Keratinocyte (primary cell): ENCODE measurements around the gene PHACTR2.

Experiments
- EZH2 ChIP-seq: IDR thresholded peaks from one replicate; pipeline ENCODE4 v1.6.1; 2012; ENCODE audit warnings: inconsistent platforms, mild to moderate bottlenecking, low read length, moderate library complexity
- TF ChIP-seq, protein P1 (sequence below), 3 experiments: IDR thresholded peaks in 1 of 3; conservative IDR thresholded peaks in 1 of 3; optimal IDR thresholded peaks in 1 of 3; 2 replicates in 2 of 3; 3 replicates in 1 of 3; pipeline versions ENCODE3 to v1.5.1; 2011; ENCODE audit warnings: low read length in 3 of 3, mild to moderate bottlenecking in 3 of 3, moderate library complexity in 2 of 3, control low read depth in 1 of 3, inconsistent platforms in 1 of 3; ENCODE audit not compliant: insufficient read depth in 2 of 3; ENCODE audit errors: extremely low read depth in 1 of 3

DNA sequence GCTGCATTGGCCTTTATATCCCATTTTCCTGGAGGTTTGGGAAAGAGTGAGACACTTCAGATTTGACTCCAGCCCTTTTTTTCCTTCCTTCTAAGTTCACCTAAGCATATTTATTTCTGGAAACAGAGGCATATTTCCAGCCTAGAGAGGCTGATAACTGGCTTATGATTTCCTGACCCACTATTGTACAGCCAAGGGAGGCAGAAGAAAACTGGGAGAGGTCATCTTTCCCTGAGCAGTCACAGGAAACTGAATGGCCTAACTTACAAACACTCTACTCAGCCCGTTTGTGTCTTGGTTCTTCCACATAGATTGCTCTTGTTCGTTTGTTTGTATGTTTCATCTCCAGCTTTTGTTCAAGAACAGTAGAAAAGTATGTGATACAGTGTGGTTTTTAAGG, 101.2 kb downstream of the PHACTR2 start:
- TF ChIP-seq, protein P1, sequence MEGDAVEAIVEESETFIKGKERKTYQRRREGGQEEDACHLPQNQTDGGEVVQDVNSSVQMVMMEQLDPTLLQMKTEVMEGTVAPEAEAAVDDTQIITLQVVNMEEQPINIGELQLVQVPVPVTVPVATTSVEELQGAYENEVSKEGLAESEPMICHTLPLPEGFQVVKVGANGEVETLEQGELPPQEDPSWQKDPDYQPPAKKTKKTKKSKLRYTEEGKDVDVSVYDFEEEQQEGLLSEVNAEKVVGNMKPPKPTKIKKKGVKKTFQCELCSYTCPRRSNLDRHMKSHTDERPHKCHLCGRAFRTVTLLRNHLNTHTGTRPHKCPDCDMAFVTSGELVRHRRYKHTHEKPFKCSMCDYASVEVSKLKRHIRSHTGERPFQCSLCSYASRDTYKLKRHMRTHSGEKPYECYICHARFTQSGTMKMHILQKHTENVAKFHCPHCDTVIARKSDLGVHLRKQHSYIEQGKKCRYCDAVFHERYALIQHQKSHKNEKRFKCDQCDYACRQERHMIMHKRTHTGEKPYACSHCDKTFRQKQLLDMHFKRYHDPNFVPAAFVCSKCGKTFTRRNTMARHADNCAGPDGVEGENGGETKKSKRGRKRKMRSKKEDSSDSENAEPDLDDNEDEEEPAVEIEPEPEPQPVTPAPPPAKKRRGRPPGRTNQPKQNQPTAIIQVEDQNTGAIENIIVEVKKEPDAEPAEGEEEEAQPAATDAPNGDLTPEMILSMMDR (optimal IDR thresholded peaks at IDR 0.05 in 1 of 3, IDR thresholded peaks at IDR 0.05 in 1 of 3, conservative IDR thresholded peaks at IDR 0.05 in 1 of 3; ENCODE audit: extremely low read depth in 1 of 3, insufficient read depth in 2 of 3, low read length in 3 of 3), result no peak
- TF ChIP-seq EZH2, result no peak
